ENCODE data around the gene GRPR. TPM values are rescaled to one million over a fixed set of nuclear protein-coding genes. Genes with fewer than 3 reads are reported as not detected.

The GRPR gene
- total RNA-seq, 2 donors from 2014 or later: 3.1 to 5.6 TPM

DNA sequence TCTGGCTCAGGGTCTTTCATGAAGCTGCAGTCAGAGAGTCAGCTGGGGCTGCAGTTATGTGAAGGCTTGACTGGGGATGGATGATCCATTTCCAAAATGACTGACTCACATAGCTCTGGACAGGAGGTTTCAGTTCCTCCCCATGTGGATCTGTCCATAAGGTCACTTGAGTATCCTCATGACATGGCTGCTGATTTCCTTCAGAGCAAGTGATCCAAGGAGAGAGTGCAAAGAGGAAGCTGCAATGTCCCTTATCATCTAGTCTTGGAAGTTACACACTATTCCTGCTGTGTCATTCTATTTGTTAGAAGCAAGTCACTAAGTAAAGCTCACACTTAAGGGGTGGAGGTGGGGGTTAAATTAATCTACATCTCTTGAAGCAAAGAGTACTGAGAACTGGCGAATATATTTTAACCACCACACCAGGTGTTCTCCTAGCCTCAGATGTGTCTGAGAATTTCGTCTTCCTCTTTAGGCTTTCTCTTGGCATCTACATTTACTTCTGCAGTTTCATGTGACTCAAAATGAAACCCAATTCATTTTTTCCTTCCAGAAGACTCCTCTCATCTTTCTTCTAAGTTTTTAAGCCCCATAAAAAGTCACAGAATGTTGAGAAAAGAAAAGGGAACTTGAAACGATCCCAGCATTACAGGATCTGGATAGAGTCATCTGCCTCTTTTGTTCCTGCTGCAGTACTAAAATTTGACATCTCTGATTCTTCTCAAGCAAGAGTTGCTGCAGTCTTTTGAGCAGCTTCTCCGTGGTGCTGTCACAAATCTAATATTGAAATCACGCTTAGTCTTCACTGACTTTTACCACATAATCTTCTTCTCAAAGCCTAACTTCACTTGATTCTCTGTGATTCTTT lies 3.8 kb upstream of the GRPR start:
- Histone ChIP-seq H3K4me3 (no peak overlapping the region), H3K27me3 (no peaks in the 10 kb centered on the region), H3K9me3 (no peaks in the 10 kb centered on the region), H3K36me3 (replicated peaks in 1 of 2; ENCODE audit: insufficient read depth in 1 of 2, low read depth in 2 of 2) (no peaks in the 10 kb centered on the region), H3K4me1 (peaks cover 5% of the 10 kb centered on the region), H3K27ac (no peak overlapping the region)
- intact Hi-C loops (cut with DNase I): no loop called here
- ATAC-seq: no peak
- no peak for TF ChIP-seq POLR2A (IDR thresholded peaks at IDR 0.05)
- TF ChIP-seq, protein P1, sequence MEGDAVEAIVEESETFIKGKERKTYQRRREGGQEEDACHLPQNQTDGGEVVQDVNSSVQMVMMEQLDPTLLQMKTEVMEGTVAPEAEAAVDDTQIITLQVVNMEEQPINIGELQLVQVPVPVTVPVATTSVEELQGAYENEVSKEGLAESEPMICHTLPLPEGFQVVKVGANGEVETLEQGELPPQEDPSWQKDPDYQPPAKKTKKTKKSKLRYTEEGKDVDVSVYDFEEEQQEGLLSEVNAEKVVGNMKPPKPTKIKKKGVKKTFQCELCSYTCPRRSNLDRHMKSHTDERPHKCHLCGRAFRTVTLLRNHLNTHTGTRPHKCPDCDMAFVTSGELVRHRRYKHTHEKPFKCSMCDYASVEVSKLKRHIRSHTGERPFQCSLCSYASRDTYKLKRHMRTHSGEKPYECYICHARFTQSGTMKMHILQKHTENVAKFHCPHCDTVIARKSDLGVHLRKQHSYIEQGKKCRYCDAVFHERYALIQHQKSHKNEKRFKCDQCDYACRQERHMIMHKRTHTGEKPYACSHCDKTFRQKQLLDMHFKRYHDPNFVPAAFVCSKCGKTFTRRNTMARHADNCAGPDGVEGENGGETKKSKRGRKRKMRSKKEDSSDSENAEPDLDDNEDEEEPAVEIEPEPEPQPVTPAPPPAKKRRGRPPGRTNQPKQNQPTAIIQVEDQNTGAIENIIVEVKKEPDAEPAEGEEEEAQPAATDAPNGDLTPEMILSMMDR (IDR thresholded peaks at IDR 0.05): no peak
- 70 to 83% methylated on average over 5 of the region's 5 CpGs for WGBS, 2 donors
- DNase-seq: no peak

DNA sequence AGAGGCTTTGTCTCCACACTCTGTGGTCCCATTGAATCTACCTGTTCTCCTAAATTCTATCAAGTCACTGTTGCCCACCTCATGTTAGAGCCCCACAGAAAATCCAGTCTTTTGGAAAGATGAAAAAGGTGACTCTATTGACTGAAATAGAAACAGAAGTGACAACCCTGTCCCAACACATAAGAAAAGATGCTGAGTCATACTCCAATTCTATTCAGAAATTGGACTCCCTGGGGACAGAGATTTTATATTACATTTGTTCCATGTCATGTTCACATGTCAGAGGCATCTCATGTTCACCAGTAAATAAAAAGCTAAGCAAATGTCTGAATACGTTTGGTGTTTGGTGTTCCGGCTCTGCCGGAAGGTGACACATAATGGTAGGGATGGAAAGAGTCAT lies 2.9 kb upstream of the GRPR start:
- WGBS, 2 donors: 90 to 91% methylated on average over 3 of the region's 3 CpGs
- Histone ChIP-seq H3K9me3 (no peaks in the 10 kb centered on the region), H3K27me3 (no peaks in the 10 kb centered on the region), H3K27ac (no peak overlapping the region), H3K4me3 (no peak overlapping the region), H3K36me3 (replicated peaks in 1 of 2; ENCODE audit: insufficient read depth in 1 of 2, low read depth in 2 of 2) (no peaks in the 10 kb centered on the region), H3K4me1 (peaks cover 5% of the 10 kb centered on the region)
- DNase-seq: no peak
- intact Hi-C loops (cut with DNase I): no loop called here
- TF ChIP-seq, protein P1 (IDR thresholded peaks at IDR 0.05): no peak
- TF ChIP-seq POLR2A (IDR thresholded peaks at IDR 0.05): no peak
- ATAC-seq: no peak

DNA sequence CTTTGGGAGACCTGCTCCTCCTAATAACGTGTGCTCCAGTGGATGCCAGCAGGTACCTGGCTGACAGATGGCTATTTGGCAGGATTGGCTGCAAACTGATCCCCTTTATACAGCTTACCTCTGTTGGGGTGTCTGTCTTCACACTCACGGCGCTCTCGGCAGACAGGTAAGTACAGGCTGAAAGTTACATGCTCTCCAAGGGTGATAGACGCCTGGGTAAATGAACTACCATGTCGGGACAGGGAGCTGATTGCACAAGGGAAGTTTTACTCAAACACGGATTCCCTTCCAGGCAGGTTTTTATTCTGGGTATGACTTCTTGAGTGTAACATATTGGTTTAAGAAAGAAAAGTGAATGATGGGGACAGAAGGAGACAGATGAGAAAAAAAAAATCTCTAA lies 836 bp downstream of the GRPR start:
- H3K27me3 ChIP-seq: no peaks in the 10 kb centered on the region
- H3K4me3 ChIP-seq: no peak overlapping the region
- peak overlapping the region; percentile 46 to 86 (median 78) for H3K27ac ChIP-seq
- no peaks in the 10 kb centered on the region for H3K9me3 ChIP-seq
- H3K36me3 ChIP-seq (replicated peaks in 1 of 2; ENCODE audit: insufficient read depth in 1 of 2, low read depth in 2 of 2): no peaks in the 10 kb centered on the region
- 8 to 26% methylated on average over 4 to 7 of the region's 7 CpGs for WGBS, 2 donors
- DNase-seq (peak; percentile 24 to 48 (median 30)), ATAC-seq (peak; percentile 41)
- intact Hi-C loops (cut with DNase I): no loop called here
- peaks cover 6% of the 10 kb centered on the region for H3K4me1 ChIP-seq
- TF ChIP-seq, protein P1 (IDR thresholded peaks at IDR 0.05): no peak
- TF ChIP-seq POLR2A (IDR thresholded peaks at IDR 0.05): peak in 2 of 3 donors; percentile 41 to 56

DNA sequence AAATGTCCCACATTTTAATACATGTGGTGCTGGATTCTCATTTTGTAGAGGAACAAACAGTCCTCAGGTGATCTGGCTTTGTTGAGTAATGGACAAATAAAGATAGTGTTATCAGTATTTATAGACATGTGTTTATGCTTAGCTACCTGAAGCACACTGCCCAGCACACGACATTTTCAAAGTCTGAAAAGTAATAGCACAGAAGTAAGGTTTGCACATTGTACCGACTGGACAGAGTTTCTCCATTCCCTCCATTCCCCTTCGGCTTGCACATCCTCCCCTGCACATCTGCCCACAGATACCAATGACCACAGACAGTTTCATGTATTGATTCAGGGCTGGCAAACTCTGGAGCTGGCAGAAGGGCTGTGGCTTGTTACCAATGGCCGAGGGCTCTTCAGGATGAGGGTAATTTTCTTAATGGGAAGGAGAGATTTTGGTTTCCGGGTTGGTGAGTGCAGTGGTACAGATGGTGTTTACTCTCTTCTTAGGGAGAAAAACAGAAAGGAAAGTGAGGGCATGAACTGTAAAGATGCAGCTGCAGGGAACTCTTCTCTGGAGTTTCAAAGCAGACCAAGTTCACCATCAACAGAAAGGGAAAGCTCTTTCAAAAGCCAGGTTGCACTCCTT lies 2.3 kb downstream of the GRPR start:
- peak overlapping the region; percentile 52 to 86 (median 78) for H3K27ac ChIP-seq
- H3K4me3 ChIP-seq: no peak overlapping the region
- intact Hi-C loops (cut with DNase I): no loop called here

More for the DNA sequence above, 2.3 kb downstream of the GRPR start:
- Histone ChIP-seq H3K4me1 (peaks cover 19% of the 10 kb centered on the region), H3K27me3 (no peaks in the 10 kb centered on the region), H3K9me3 (no peaks in the 10 kb centered on the region), H3K36me3 (replicated peaks in 1 of 2; ENCODE audit: insufficient read depth in 1 of 2, low read depth in 2 of 2) (no peaks in the 10 kb centered on the region)
- 11 to 25% methylated on average over 5 of the region's 5 CpGs for WGBS, 2 donors
- peak; percentile 35 to 85 (median 78) for TF ChIP-seq POLR2A (IDR thresholded peaks at IDR 0.05)
- TF ChIP-seq, protein P1 (IDR thresholded peaks at IDR 0.05): no peak
- ATAC-seq (peak; percentile 81), DNase-seq (peak; percentile 20 to 35 (median 33))
